ENCODE measurements around the gene IRF6. TPM values are rescaled to one million over a fixed set of nuclear protein-coding genes. Genes with fewer than 3 reads are reported as not detected.

IRF6 gene
- total and polyA plus RNA-seq, 2 donors (not counting 1 experiment from before 2014, with no cell fraction given) = 0.18 to 1.1 TPM

DNA sequence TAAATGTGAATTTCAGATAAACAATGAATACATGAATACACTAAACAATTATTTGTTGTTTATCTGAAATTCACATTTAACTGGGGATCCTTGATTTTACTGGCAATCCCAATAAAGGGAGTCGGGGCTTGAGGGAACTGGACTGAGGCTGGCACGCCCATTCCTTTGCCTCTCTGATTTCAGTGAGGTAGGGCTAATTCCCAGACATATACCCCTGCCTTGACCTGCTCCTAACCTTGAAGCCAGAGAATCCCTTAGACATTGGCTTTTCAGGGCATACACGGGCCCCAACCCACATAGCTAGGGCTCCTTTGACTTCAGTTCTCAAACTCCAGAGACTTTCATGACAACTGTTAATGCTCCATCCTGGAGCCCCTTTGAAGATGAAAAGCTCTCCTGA lies 11.0 kb upstream of the IRF6 start:
- DNase-seq (no peak), ATAC-seq (ENCODE audit: low read depth) (no peak)
- no peak overlapping the region for H2AFZ ChIP-seq (ENCODE audit: insufficient read depth, low read depth, low read length, poor library complexity, severe bottlenecking)
- no peaks in the 10 kb centered on the region for H3K36me3 ChIP-seq (replicated peaks in 1 of 2; ENCODE audit: control extremely low read depth in 1 of 2, control insufficient read depth in 1 of 2, extremely low read depth in 1 of 2, insufficient read depth in 2 of 2, low read length in 1 of 2)
- H3K27ac ChIP-seq (ENCODE audit: low read length in 2 of 2) = no peak overlapping the region
- no peaks in the 10 kb centered on the region for H3K4me1 Mint-ChIP-seq
- H3K4me2 ChIP-seq (replicated peaks; ENCODE audit: low read depth, low read length, poor library complexity, severe bottlenecking) = no peak overlapping the region
- TF ChIP-seq, protein P1, sequence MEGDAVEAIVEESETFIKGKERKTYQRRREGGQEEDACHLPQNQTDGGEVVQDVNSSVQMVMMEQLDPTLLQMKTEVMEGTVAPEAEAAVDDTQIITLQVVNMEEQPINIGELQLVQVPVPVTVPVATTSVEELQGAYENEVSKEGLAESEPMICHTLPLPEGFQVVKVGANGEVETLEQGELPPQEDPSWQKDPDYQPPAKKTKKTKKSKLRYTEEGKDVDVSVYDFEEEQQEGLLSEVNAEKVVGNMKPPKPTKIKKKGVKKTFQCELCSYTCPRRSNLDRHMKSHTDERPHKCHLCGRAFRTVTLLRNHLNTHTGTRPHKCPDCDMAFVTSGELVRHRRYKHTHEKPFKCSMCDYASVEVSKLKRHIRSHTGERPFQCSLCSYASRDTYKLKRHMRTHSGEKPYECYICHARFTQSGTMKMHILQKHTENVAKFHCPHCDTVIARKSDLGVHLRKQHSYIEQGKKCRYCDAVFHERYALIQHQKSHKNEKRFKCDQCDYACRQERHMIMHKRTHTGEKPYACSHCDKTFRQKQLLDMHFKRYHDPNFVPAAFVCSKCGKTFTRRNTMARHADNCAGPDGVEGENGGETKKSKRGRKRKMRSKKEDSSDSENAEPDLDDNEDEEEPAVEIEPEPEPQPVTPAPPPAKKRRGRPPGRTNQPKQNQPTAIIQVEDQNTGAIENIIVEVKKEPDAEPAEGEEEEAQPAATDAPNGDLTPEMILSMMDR (IDR thresholded peaks at IDR 0.05) = no peak
- TF ChIP-seq EZH2 (IDR thresholded peaks at IDR 0.05; ENCODE audit: borderline replicate concordance, insufficient read depth, low read depth, low read length, poor library complexity, severe bottlenecking) = no peak
- peaks cover 35% of the 10 kb centered on the region for H3K27me3 Mint-ChIP-seq
- no peaks in the 10 kb centered on the region for H3K9me3 Mint-ChIP-seq (ENCODE audit: insufficient read depth)
- no peaks in the 10 kb centered on the region for H4K20me1 ChIP-seq (ENCODE audit: control insufficient read depth, insufficient read depth, low read length, poor library complexity, severe bottlenecking)
- intact Hi-C loops (cut with micrococcal nuclease) = no loop called here
- no peaks in the 10 kb centered on the region for H3K79me2 ChIP-seq (ENCODE audit: control insufficient read depth, insufficient read depth, low read length)
- H3K4me1 ChIP-seq (ENCODE audit: control insufficient read depth in 2 of 2, insufficient read depth in 2 of 2, low read length in 2 of 2) = no peaks in the 10 kb centered on the region
- H3K27me3 ChIP-seq (replicated peaks in 1 of 4; ENCODE audit: control extremely low read depth in 1 of 4, control insufficient read depth in 3 of 4, insufficient read depth in 4 of 4, low read length in 3 of 4) = peaks cover 0 to 13% (median 11%) of the 10 kb centered on the region in 4 experiments
- no peak overlapping the region for H3K4me3 ChIP-seq (ENCODE audit: control extremely low read depth in 1 of 5, extremely low read depth in 1 of 5, insufficient read depth in 1 of 5, low read depth in 2 of 5, low read length in 4 of 5)
- POLR2A ChIA-PET = no interaction called here
- no peaks in the 10 kb centered on the region for H3K9me3 ChIP-seq (ENCODE audit: control extremely low read depth in 1 of 3, control insufficient read depth in 2 of 3, insufficient read depth in 1 of 3, low read length in 2 of 3)
- no peak overlapping the region for H3K4me3 Mint-ChIP-seq
- WGBS (ENCODE audit: insufficient coverage) = 100% methylated on average over 2 of the region's 3 CpGs
- H3K27ac Mint-ChIP-seq = no peak overlapping the region
- H3K9ac ChIP-seq (ENCODE audit: low read length) = no peak overlapping the region
- CTCF ChIA-PET = interaction anchor here (1.4 kb wide), 1 partner anchor 11 kb away, joined by 3 read pairs; the partner anchor contains the start of gene UTP25

DNA sequence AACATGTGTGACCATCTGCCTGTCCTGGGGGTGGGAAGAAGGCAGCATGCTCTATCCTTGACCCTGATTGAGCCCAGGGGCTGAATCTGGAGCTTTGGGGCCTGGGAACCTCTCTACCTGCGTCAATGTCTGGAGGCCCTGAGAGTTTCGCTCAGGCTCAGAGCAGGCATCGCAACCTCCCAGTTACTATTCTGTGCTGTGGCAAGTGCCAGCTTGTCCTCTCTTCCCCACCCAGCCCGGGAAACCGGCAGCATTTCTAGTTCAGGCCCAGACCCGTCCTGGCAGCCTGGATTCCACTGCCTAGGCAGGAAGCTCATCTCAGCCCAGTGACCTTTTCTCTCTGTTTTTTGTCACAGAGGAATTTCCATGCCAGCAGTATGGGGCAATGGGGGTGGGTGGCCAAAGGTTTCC lies 10.0 kb upstream of the IRF6 start:
- no peaks in the 10 kb centered on the region for H4K20me1 ChIP-seq (ENCODE audit: control insufficient read depth, insufficient read depth, low read length, poor library complexity, severe bottlenecking)
- no peaks in the 10 kb centered on the region for H3K36me3 ChIP-seq (replicated peaks in 1 of 2; ENCODE audit: control extremely low read depth in 1 of 2, control insufficient read depth in 1 of 2, extremely low read depth in 1 of 2, insufficient read depth in 2 of 2, low read length in 1 of 2)
- H3K27me3 ChIP-seq (replicated peaks in 1 of 4; ENCODE audit: control extremely low read depth in 1 of 4, control insufficient read depth in 3 of 4, insufficient read depth in 4 of 4, low read length in 3 of 4) = peaks cover 0 to 6% (median 4%) of the 10 kb centered on the region in 4 experiments
- no peak overlapping the region for H3K9ac ChIP-seq (ENCODE audit: low read length)
- 77% methylated on average over 6 of the region's 6 CpGs for WGBS (ENCODE audit: insufficient coverage)
- no peaks in the 10 kb centered on the region for H3K4me1 ChIP-seq (ENCODE audit: control insufficient read depth in 2 of 2, insufficient read depth in 2 of 2, low read length in 2 of 2)
- no peak overlapping the region for H2AFZ ChIP-seq (ENCODE audit: insufficient read depth, low read depth, low read length, poor library complexity, severe bottlenecking)
- H3K4me1 Mint-ChIP-seq = no peaks in the 10 kb centered on the region
- no peak overlapping the region for H3K4me3 ChIP-seq (ENCODE audit: control extremely low read depth in 1 of 5, extremely low read depth in 1 of 5, insufficient read depth in 1 of 5, low read depth in 2 of 5, low read length in 4 of 5)
- H3K79me2 ChIP-seq (ENCODE audit: control insufficient read depth, insufficient read depth, low read length) = no peaks in the 10 kb centered on the region
- intact Hi-C loops (cut with micrococcal nuclease) = no loop called here
- H3K4me3 Mint-ChIP-seq = no peak overlapping the region
- no peak overlapping the region for H3K4me2 ChIP-seq (replicated peaks; ENCODE audit: low read depth, low read length, poor library complexity, severe bottlenecking)
- ChIA-PET CTCF (interaction anchor here (1.6 to 4.4 kb wide), 4 partner anchors 7 to 68 kb away, joined by 4 to 22 read pairs (median 6); no protein-coding TSS in a partner anchor), POLR2A (no interaction called here)
- no peak for ATAC-seq (ENCODE audit: low read depth)
- no peaks in the 10 kb centered on the region for H3K9me3 ChIP-seq (ENCODE audit: control extremely low read depth in 1 of 3, control insufficient read depth in 2 of 3, insufficient read depth in 1 of 3, low read length in 2 of 3)
- TF ChIP-seq, protein P1 (IDR thresholded peaks at IDR 0.05) = no peak
- no peak for TF ChIP-seq EZH2 (IDR thresholded peaks at IDR 0.05; ENCODE audit: borderline replicate concordance, insufficient read depth, low read depth, low read length, poor library complexity, severe bottlenecking)
- H3K9me3 Mint-ChIP-seq (ENCODE audit: insufficient read depth) = no peaks in the 10 kb centered on the region
- no peak overlapping the region for H3K27ac Mint-ChIP-seq
- peaks cover 27% of the 10 kb centered on the region for H3K27me3 Mint-ChIP-seq
- no peak overlapping the region for H3K27ac ChIP-seq (ENCODE audit: low read length in 2 of 2)
- no peak for DNase-seq

All from B cell (primary cell).